Peyer's patch (tissue), 4 donors: ENCODE measurements around the gene IRS2.

Experiments used
- CTCF ChIP-seq, 6 experiments: fragments of 450-650 bp in 4 of 6; fragments of 200-600 bp in 2 of 6; sonication (generic) in 1 of 6; IDR thresholded peaks; one replicate each; pipeline ENCODE4 v1.5.1; 2017 to 2019; ENCODE audit warnings: antibody characterized with exemption in 6 of 6, mild to moderate bottlenecking in 3 of 6, moderate library complexity in 1 of 6
- POLR2A ChIP-seq, 2 donors: fragments of 450-650 bp; IDR thresholded peaks; one replicate each; pipeline ENCODE4 v1.5.1; 2017; ENCODE audit warnings: antibody characterized with exemption in 2 of 2, mild to moderate bottlenecking in 2 of 2, moderate library complexity in 2 of 2

GRCh38 chr13:109802936-109803335, 16.6 kb upstream of the IRS2 start:
- TF ChIP-seq CTCF (IDR thresholded peaks at IDR 0.05), result no peak
- no peak for TF ChIP-seq POLR2A (IDR thresholded peaks at IDR 0.05)
